GM18499 (cell line): ENCODE data around the gene DARS2.
"Not testable (repeated sequence)": the region's sequence is repeated elsewhere in the genome, so short reads cannot be mapped to it uniquely, and the experiment has no call there.

Source experiments
- ATAC-seq: cut with Tn5 transposase; IDR thresholded peaks from one replicate; pipeline ENCODE4 v1.9.1; 2021; ENCODE audit warnings: moderate number of reproducible peaks; ENCODE audit not compliant: insufficient read depth, unreplicated experiment

The DARS2 gene

GRCh38 chr1:173861731-173862145 is 37.3 kb downstream of the DARS2 start:
- ATAC-seq, result no peak

- not testable (repeated sequence) for ATAC-seq
These were observed 37.8 kb downstream of the DARS2 start for GRCh38 chr1:173862146-173862768.

- no peak for ATAC-seq
These were observed 38.3 kb downstream of the DARS2 start for GRCh38 chr1:173862769-173863223.

- ATAC-seq, result no peak
These were observed 39.0 kb downstream of the DARS2 start for GRCh38 chr1:173863224-173864161.

DNA sequence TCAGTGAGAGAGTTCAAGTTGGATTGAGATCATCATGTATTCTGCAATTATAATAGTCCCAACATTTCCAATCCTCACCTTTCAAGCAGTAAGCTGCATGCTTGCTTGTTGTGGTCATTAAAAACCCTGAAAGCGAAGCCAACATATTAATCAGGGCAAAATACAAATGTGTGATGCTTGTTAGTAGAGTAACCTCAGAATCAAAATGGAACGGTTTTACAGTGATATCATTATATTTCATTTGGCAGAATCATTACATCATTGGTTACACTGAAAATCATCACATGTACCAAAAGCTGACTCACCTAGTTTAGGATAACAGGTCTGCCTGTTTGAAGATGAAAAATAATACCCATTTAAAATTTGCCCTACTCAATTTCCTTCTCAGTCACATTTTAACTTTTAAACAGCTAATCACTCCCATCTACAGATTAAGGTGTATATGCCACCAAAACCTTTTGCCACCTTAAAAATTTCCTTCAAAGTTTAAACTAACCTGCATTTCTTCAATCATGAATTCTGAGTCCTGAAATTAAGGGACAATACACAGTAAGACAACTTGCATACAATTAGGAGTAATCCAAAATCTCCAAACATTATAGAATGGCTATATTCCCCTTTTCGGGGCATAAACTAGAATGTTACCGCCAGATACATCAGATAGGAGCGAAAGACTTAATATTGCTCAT is 39.9 kb downstream of the DARS2 start:
- ATAC-seq, result no peak

- no peak for ATAC-seq
These were observed 41.1 kb downstream of the DARS2 start for GRCh38 chr1:173865468-173866164.

DNA sequence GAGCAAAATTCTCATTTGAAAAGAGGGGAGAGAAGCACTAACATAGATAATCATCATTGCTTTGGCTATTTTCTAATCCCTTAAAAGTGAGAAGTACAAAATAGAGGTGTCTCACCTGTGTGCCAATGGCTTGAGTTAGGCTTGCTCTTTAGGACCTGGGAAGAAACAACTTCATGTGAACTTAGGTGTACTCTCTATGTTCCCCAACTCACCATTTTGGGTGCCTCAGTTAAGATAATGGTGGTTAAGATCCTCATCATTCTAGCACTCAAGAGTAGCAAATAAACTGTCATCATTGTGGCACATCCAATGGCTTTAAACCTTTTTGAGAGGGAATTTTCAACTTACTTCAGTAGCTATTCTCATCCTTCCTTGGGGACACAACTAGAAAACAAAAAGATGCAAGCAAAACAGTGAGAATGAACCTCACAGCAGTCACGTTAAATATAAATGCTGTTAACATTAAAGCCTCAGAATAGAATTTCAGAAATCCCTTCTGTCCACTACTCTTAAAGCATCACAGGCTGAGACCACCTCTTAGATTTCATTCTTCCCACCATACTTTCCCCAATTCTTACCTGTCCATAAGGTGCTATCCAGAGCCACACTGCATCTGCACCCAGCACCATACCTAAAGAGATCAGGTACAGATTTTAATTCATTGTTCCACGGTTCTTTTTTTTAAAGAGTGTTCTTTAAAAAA is 42.1 kb downstream of the DARS2 start:
- no peak for ATAC-seq

GRCh38 chr1:173867141-173867752 is 42.8 kb downstream of the DARS2 start:
- no peak for ATAC-seq

- ATAC-seq, result peak; percentile 72
These were observed 43.3 kb downstream of the DARS2 start, which contains the start of gene GAS5 for GRCh38 chr1:173867753-173868265. Gene GAS5, minus strand, starts transcription at chr1:173867989.

DNA sequence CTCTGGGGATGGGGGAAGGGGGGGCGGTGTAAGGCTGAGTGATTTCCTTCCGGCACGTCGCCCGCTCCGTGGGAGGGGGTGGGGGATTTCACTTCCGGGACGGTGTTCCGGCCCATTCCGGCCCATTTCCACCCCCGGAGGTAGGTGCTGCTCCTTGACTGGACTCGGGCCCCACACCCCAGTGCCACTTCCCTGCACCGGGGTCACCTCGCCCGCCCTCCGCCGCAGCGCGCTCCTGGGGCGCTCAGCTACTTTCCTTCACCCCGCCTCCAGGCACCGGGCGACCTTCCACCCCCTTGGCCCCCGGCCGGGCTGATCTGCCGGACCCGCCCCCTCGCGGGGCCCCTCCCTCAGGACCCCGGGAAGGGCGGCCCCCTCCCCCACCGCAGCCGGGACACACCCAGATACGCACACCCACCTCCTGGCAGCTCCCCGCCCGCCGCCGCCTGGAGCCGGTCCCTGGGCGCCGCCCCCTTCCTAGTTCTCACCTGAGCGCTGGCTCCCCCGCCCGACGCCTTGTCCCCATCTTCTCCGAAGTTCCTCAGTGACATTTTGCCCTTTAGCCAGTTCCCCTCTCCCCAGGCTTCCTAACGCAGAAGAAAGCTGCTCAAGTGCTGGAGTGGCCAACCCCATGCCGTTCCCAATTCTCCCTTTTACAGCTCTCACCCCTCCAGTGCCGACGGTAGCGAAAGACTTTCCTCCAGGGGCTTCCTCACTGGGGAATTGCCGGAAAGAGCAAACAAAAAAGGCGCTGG is 44.0 kb downstream of the DARS2 start, which contains the start of gene ZBTB37:
Gene ZBTB37, plus strand, starts transcription at position 115 of the 755 bp plus-strand sequence. CDS start 1,846 bp downstream, outside the sequence.
- peak; percentile 33 for ATAC-seq

GRCh38 chr1:173869021-173869359 is 44.5 kb downstream of the DARS2 start:
- no peak for ATAC-seq

- no peak for ATAC-seq
These were observed 46.0 kb downstream of the DARS2 start for GRCh38 chr1:173870252-173871075.

DNA sequence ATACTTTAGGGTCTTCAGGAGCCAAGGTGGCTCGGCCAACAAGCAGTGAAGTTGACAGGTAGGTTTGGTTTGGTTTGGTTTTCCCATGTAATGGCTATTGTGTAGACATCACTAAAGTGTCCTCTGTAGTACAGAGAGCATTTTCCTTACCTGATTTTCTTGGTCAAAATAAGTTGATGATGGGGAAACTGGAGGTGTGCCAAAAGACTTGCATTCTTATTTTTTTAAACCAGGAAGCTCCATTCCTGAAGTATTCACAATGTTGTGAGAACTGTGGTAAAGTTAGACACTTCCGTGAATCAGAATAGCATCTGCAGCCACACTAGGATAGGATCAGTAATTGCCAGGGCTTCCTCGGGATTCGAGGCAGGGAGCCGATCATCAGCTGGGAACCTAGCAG is 46.6 kb downstream of the DARS2 start:
- no peak for ATAC-seq

DNA sequence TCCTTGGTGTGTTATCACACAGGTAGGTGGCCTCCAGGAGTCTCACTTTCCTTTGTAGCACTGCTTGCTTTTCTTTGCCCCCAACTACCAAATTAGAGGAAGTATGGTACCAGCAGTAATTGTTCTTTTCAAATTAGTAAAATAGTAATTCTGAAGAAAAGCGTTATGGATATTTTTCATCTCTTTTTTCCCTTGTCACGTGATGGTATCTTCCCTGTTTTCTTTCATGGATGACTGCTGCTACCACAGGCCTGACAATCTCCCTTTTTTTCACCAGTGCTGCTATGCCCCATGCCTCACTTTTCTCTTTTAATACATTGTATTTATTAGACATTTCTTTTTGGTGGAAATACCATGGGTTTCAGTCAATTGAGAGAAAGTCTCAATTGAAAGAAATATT is 47.0 kb downstream of the DARS2 start:
- no peak for ATAC-seq

- ATAC-seq, result no peak
These were observed 52.3 kb downstream of the DARS2 start for GRCh38 chr1:173876732-173877131.

DNA sequence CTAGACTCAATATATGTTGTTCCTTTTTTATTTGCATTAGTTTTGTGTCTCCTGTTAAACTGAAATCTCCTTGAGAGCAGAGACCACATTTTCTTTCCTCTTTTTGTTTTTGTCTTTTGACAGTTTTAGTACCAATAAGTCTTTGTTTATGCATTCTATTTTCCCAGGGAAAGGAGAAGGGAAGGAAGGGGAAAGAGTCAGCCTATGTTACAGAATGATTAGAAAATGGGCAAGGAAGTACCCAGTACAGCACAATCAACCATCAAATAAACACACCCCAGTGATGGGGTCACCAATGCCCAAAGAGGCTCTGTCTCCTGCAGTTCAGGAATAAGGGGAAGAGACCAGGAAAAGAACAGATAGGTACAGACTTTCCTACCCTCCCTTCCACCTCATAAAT is 53.8 kb downstream of the DARS2 start:
- ATAC-seq, result no peak

DNA sequence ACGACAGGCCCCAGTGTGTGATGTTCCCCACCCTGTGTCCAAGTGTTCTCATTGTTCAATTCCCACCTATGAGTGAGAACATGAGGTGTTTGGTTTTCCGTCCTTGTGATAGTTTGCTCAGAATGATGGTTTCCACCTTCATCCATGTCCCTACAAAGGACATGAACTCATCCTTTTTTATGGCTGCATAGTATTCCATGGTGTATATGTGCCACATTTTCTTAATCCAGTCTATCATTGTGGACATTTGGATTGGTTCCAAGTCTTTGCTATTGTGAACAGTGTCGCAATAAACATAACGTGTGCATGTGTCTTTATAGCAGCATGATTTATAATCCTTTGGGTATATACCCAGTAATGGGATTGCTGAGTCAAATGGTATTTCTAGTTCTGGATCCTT is 56.6 kb downstream of the DARS2 start:
- not testable (repeated sequence) for ATAC-seq
